WERI-Rb-1 (cell line): ENCODE results near the gene RPTOR.

ENCODE experiments used
- DNase-seq: peaks from one replicate; pipeline ENCODE4 v3.0.0-alpha.2; 2020
- H3K27ac ChIP-seq: fragments of 250-450 bp; sonication (Bioruptor Pico); 2 replicates; pipeline ENCODE4 v1.5.1; 2020; ENCODE audit warnings: mild to moderate bottlenecking, moderate library complexity
- H3K27me3 ChIP-seq: fragments of 250-450 bp; sonication (Bioruptor Pico); 2 replicates; pipeline ENCODE4 v1.5.1; 2021; ENCODE audit warnings: mild to moderate bottlenecking, low read depth, moderate library complexity; ENCODE audit not compliant: insufficient read depth, severe bottlenecking
- H3K36me3 ChIP-seq: fragments of 250-450 bp; sonication (Bioruptor Pico); 2 replicates; pipeline ENCODE4 v1.5.1; 2020; ENCODE audit warnings: mild to moderate bottlenecking, moderate library complexity
- H3K4me3 ChIP-seq: 2 replicates; pipeline ENCODE4 v1.5.1; 2011; ENCODE audit warnings: low read depth, mild to moderate bottlenecking, control low read depth, low read length
- H3K9me3 ChIP-seq: fragments of 250-450 bp; sonication (Bioruptor Pico); 2 replicates; pipeline ENCODE4 v1.5.1; 2021; ENCODE audit warnings: mild to moderate bottlenecking, moderate library complexity; ENCODE audit not compliant: severe bottlenecking
- TF ChIP-seq, protein P1 (sequence below): IDR thresholded peaks from 2 replicates; pipeline ENCODE4 v1.5.1; 2011; ENCODE audit warnings: low read depth, mild to moderate bottlenecking, control low read depth, inconsistent platforms, low read length

Gene RPTOR

DNA sequence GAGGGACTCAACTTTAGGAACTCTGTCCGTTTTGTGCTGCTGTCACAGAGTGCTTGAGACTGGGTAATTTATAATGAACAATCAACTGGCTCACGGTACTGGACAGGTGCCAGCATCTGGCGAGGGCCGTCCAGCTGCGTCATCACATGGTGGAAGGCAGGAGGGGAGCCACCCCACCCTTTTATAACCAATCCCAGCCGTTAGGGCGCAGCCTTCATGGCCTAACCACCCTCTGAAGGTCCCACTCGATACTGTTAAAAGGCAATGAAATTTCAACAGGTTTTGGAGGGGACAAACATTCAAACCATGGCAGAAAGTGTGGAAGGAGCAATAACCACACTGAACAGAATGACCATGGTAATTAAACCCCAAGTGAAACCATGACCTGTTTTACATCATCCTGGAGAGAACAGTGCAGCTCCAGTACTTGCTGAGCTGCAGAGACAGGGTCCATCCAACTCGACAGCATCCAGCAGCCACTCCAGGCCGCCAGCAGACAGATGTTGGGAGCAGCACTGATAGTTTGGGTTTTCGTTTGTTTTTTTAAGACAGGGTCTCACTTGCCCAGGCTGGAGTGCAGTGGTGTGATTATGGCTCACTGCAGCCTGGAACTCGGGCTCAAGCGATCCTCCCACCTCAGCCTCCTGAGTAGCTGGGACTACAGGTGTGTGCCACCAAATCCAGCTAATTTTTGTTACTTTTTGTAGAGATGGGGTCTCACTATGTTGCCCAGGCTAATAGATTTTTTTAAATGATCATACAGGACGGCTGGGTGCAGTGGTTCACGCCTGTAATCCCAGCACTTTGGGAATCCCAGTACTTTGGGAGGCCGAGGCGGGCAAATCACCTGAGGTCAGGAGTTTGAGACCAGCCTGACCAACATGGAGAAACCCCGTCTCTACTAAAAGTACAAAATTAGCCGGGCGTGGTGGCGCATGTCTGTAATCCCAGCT is 458.0 kb downstream of the RPTOR start:
- H3K27me3 ChIP-seq, result peaks cover 29% of the 10 kb centered on the region
- no peak overlapping the region for H3K27ac ChIP-seq
- no peak for DNase-seq
- TF ChIP-seq, protein P1, sequence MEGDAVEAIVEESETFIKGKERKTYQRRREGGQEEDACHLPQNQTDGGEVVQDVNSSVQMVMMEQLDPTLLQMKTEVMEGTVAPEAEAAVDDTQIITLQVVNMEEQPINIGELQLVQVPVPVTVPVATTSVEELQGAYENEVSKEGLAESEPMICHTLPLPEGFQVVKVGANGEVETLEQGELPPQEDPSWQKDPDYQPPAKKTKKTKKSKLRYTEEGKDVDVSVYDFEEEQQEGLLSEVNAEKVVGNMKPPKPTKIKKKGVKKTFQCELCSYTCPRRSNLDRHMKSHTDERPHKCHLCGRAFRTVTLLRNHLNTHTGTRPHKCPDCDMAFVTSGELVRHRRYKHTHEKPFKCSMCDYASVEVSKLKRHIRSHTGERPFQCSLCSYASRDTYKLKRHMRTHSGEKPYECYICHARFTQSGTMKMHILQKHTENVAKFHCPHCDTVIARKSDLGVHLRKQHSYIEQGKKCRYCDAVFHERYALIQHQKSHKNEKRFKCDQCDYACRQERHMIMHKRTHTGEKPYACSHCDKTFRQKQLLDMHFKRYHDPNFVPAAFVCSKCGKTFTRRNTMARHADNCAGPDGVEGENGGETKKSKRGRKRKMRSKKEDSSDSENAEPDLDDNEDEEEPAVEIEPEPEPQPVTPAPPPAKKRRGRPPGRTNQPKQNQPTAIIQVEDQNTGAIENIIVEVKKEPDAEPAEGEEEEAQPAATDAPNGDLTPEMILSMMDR, result no peak
- peaks cover 26% of the 10 kb centered on the region for H3K36me3 ChIP-seq
- H3K4me3 ChIP-seq, result no peak overlapping the region
- H3K9me3 ChIP-seq, result peaks cover 3% of the 10 kb centered on the region

DNA sequence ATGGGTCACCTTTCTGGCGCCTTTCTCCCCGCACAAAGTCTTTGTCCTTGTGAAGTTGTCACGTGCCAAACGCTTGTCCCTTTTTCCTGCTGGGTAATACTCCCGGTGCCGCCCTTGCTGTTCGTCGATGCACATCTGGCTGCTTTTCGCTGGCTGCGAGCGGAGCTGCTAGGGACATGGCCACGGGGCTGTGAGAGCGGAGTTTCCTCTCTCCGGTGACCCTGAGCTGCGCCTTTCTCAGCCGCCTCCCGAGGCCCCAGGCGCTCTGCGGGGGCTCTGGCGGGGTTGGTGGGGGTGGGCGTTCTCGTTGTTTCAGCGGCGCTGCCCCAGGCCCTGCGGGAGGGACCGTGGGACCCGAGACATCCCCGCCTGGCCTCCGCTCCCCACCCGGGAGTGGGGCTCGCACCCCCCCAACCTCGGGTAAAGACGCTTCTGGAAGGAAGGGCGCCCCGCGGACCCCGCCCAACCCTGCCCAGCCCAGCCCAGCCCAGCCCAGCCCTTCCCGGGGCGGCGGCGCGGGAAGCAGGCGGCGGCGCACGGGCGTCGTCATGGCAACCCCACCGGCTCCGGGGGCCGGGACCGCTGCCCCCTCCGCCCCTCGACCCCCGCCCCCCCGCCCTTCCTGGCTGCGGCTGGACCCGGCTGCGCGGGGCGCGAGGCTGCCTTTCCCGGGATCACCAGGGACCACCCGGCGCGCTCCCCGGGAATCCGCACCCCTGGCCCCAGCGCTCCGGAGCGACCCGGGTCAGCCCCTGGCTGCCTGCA is 459.3 kb downstream of the RPTOR start:
- H3K36me3 ChIP-seq, result peaks cover 14% of the 10 kb centered on the region
- peaks cover 29% of the 10 kb centered on the region for H3K27me3 ChIP-seq
- TF ChIP-seq, protein P1, result no peak
- peaks cover 3% of the 10 kb centered on the region for H3K9me3 ChIP-seq
- DNase-seq, result no peak
- H3K27ac ChIP-seq, result no peak overlapping the region
- peak overlapping the region; percentile 54 for H3K4me3 ChIP-seq

DNA sequence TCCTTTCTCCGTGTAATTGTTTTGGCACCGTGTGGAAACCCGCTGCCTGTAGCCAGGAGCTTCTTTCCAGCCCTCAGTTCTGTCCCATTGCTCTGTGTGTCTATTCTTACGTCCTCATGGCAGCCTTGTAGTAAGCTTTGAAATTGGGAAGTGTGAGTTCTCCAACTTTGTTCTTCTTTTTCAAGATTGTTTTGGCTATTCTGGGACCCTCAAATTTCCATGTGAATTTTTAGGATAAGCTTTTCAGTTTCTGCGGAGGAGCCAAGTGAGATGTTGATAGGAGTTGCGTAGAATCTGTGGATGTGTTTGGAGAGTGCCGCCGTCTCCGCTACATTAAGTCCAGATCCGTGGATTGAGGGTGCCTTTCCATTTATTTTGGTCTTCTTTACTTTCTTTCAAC is 462.3 kb downstream of the RPTOR start:
- DNase-seq, result no peak
- H3K9me3 ChIP-seq, result peaks cover 16% of the 10 kb centered on the region
- peaks cover 29% of the 10 kb centered on the region for H3K27me3 ChIP-seq
- no peaks in the 10 kb centered on the region for H3K36me3 ChIP-seq
- TF ChIP-seq, protein P1, result no peak
- no peak overlapping the region for H3K4me3 ChIP-seq
- H3K27ac ChIP-seq, result no peak overlapping the region

DNA sequence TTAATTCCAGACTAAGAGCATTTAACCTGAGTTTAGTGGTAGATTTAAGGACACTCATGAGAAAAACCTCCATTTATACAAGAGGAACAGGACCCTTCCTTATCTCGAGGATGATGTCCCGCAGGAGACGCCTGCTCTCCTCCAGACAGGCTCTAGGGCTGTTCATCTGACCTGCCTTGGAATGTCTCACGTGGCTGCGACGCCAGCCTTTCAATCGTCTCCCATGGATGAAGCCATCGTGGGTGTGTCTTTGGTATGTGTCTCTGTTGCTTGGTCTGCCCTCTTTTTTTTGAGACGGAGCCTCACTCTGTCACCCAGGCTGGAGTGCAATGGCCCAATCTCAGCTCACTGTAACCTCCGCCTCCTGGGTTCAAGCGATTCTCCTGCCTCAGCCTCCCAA is 463.5 kb downstream of the RPTOR start:
- Histone ChIP-seq H3K4me3 (no peak overlapping the region), H3K27me3 (peaks cover 21% of the 10 kb centered on the region), H3K9me3 (peaks cover 17% of the 10 kb centered on the region), H3K27ac (no peak overlapping the region), H3K36me3 (no peaks in the 10 kb centered on the region)
- no peak for DNase-seq
- TF ChIP-seq, protein P1, result no peak

DNA sequence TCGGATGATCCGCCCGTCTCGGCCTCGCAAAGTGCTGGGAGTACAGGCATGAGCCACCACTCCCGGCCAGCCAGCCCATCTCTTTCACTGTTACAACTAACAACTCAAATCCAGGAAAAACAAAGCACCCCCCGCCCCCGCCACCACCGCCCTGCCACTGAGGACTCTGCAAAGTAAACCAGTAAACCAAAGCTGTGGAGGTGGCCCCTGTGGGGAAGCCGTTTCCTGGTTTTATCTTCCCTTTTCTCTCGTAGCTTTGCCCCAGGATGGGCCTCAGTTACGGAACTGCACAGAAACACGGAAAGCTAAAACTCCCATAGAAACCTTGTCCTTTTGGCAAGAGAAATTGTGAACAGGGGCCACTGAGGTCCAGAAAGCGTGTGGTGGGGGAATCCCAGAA is 464.5 kb downstream of the RPTOR start:
- H3K36me3 ChIP-seq, result no peaks in the 10 kb centered on the region
- H3K9me3 ChIP-seq, result peaks cover 17% of the 10 kb centered on the region
- TF ChIP-seq, protein P1, result no peak
- no peak overlapping the region for H3K27ac ChIP-seq
- no peak overlapping the region for H3K4me3 ChIP-seq
- no peak for DNase-seq
- peaks cover 15% of the 10 kb centered on the region for H3K27me3 ChIP-seq
